ENCODE results near the gene GPC6.

DNA sequence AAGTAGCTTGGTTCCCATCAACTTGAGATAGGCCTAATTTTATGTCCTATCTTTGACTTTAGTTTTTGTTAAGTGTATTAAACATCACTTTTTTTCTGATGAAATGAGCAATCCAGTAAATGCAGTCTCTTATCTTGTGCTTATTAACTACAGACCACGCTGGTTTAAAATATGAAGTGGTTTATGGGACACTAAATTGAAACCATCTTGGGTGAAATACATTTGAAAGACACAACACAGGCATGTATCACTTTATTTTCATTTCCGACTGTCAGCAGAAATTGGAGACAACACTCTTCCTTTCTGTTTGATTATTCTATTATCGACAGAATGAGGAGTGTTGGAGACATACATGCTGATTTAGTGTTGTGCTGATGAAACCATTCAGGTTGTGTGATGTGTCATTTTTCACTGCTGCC, 447.7 kb downstream of the GPC6 start:
- TF ChIP-seq POLR2A (IDR thresholded peaks at IDR 0.05) = no peak
- TF ChIP-seq POLR2AphosphoS5 (IDR thresholded peaks at IDR 0.05) = no peak

Data from suprapubic skin (tissue), 4 donors.